ENCODE measurements around the gene C2CD3. TPM values are rescaled to one million over a fixed set of nuclear protein-coding genes. Genes with fewer than 3 reads are reported as not detected.
A peak's percentile ranks its signal among the peaks of the same experiment; 100 is the strongest.

Gene C2CD3
- total RNA-seq, 1 donor from 2014 or later: 40.9 TPM

DNA sequence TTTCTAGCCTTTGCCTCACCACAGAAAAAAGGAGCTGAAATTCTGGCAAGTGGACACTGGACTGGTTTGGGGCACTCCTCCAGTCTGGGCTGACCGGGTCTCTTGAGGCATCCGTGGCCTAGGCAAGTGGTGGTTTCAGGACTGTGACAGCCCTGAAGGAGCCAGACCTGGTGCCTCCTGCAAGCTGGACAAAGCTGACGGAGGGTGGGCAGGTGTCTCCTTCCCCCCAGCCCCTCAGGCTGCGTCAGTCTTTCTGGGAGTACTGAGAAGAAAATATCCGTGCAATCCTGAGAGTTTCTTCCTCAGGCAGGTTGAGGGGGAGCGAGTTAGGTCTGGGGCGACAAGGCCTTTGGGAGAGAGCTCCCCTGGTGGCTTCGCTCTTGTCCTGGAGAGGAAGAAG lies 157.7 kb downstream of the C2CD3 start:
- Mint-ChIP-seq H3K27ac (no peak overlapping the region), H3K27me3 (no peaks in the 10 kb centered on the region), H3K36me3 (ENCODE audit: insufficient read depth) (peaks cover 16% of the 10 kb centered on the region), H3K4me1 (ENCODE audit: low read depth) (peaks cover 16% of the 10 kb centered on the region), H3K4me3 (ENCODE audit: low read depth) (no peak overlapping the region), H3K9me3 (ENCODE audit: low read depth) (no peaks in the 10 kb centered on the region)
- TF ChIP-seq, protein P1, sequence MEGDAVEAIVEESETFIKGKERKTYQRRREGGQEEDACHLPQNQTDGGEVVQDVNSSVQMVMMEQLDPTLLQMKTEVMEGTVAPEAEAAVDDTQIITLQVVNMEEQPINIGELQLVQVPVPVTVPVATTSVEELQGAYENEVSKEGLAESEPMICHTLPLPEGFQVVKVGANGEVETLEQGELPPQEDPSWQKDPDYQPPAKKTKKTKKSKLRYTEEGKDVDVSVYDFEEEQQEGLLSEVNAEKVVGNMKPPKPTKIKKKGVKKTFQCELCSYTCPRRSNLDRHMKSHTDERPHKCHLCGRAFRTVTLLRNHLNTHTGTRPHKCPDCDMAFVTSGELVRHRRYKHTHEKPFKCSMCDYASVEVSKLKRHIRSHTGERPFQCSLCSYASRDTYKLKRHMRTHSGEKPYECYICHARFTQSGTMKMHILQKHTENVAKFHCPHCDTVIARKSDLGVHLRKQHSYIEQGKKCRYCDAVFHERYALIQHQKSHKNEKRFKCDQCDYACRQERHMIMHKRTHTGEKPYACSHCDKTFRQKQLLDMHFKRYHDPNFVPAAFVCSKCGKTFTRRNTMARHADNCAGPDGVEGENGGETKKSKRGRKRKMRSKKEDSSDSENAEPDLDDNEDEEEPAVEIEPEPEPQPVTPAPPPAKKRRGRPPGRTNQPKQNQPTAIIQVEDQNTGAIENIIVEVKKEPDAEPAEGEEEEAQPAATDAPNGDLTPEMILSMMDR (IDR thresholded peaks at IDR 0.05; ENCODE audit: unreplicated experiment): no peak
- DNase-seq (ENCODE audit: low spot score, unreplicated experiment): no peak

DNA sequence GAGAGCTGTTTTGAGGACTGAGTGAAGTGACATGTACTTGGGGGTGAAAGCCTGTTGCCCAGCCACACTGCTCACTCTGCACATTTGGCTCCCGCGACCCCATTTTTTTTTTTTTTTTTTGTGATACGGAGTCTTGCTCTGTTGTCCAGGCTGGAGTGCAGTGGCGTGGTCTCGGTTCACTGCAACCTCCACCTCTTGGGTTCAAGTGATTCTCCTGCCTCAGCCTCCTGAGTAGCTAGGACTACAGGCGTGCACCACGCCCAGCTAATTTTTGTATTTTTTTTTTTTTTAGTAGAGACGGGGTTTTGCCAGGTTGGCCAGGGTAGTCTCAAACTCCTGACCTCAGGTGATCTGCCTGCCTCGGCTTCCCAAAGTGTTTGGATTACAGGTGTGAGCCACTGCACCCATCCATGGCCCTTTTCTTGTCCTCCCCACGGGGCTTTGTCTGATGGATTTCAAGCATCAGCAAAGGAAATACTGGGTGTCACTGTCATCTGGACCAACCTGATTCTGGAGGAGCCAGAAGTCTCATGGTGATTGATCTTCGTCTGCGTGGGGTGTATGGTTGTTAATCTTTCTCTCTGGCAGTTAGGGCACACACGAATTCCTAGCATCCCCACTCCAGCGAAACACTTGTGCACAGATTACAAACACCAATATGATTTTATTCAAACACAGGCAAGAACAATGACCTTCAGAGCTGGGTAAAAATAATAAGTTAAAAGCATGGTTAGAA lies 158.6 kb downstream of the C2CD3 start:
- Mint-ChIP-seq H3K4me1 (ENCODE audit: low read depth) (peaks cover 16% of the 10 kb centered on the region), H3K9me3 (ENCODE audit: low read depth) (no peaks in the 10 kb centered on the region), H3K4me3 (ENCODE audit: low read depth) (no peak overlapping the region), H3K27ac (no peak overlapping the region), H3K36me3 (ENCODE audit: insufficient read depth) (peaks cover 16% of the 10 kb centered on the region), H3K27me3 (no peaks in the 10 kb centered on the region)
- TF ChIP-seq, protein P1 (IDR thresholded peaks at IDR 0.05; ENCODE audit: unreplicated experiment): no peak
- DNase-seq (ENCODE audit: low spot score, unreplicated experiment): no peak

DNA sequence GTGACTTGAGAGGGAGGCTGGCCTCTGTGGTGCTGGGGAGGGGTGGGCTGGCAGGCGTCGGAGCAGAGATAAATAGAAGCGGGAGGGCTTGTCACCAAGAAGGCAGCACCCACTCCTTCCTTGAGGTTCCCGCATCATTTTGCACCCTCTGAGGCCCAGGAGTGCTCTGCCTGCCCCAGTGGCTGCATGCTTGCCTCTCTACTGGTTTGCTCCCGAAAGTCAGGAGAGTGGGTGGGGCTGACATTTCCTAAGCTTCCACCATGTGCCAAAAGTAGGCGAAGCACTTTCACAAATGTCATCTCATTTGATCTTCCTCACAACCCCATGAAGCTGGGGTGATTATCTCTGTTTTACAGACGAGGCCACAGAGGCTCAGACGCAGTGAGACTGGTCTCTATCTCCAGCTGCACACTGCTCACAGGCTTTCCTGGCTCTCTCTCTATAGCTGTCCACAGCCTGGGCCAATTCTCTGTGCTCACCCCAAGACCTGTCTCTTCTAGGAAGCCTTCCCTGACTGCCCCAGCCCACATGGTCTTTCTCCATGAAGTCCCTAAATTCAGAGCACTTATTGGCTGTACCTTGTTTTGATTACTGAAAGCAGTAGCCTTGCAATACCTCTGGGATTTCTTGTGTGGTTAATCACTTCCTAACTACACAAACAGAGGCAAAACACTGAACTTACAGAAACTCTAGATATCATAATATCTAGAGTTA lies 159.3 kb downstream of the C2CD3 start:
- no peaks in the 10 kb centered on the region for H3K9me3 Mint-ChIP-seq (ENCODE audit: low read depth)
- TF ChIP-seq, protein P1 (IDR thresholded peaks at IDR 0.05; ENCODE audit: unreplicated experiment): no peak
- H3K36me3 Mint-ChIP-seq (ENCODE audit: insufficient read depth): peaks cover 12% of the 10 kb centered on the region
- H3K27ac Mint-ChIP-seq: peak overlapping the region; percentile 87
- no peak for DNase-seq (ENCODE audit: low spot score, unreplicated experiment)
- peaks cover 19% of the 10 kb centered on the region for H3K4me1 Mint-ChIP-seq (ENCODE audit: low read depth)
- H3K27me3 Mint-ChIP-seq: no peaks in the 10 kb centered on the region
- no peak overlapping the region for H3K4me3 Mint-ChIP-seq (ENCODE audit: low read depth)

DNA sequence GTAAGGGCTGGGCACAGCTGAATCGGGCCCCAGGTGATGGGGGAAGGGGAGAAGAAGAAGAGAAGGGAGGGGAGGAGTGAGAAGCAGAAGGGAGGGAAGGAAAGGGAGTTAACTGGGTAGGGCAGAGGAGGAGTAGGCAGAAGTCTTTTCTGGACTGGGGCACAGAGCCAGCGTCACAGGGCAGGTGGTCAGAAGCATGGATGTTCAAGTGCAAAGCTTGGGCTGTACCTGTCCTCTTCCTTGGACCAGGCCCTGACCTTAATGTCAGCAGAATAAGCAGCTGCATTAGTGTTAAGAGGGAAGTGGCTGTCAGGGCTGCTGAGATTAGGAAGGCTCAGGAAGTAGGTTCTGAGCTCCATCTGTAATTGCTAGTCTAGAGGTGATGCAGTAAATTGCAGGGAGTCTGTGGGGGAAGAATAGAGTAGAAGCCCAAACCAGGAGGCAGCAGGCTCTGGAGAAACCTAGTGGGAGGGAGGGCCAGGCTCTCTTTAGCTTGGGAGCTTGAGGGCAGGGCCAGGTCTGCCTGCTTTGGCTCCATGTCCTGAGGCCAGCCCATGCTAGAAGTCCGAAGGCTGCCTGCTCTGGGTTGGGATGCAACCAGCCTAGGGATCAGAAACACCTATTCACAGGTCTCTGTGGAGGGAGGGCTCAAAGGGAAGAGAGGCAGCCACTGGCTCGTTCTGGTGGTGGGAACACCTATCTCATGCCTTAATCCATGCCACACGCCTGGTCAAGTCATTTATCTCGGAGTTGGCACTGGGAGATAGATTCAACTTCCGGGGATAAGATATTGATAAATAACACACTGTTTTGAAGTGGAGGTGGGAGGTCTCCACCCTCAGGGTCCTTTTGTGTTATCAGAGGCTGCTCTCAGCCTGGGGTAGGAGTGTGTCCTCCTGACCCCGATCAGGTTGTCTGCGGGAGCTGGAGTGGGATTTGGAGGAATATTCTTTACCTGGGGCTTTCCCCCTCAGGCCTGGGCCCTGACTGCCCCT lies 160.2 kb downstream of the C2CD3 start:
- Mint-ChIP-seq H3K27ac (peak overlapping the region; percentile 87), H3K27me3 (no peaks in the 10 kb centered on the region)

More for the DNA sequence above, 160.2 kb downstream of the C2CD3 start:
- Mint-ChIP-seq H3K4me3 (ENCODE audit: low read depth) (no peak overlapping the region), H3K36me3 (ENCODE audit: insufficient read depth) (peaks cover 11% of the 10 kb centered on the region), H3K9me3 (ENCODE audit: low read depth) (no peaks in the 10 kb centered on the region), H3K4me1 (ENCODE audit: low read depth) (peaks cover 20% of the 10 kb centered on the region)
- TF ChIP-seq, protein P1 (IDR thresholded peaks at IDR 0.05; ENCODE audit: unreplicated experiment): no peak
- no peak for DNase-seq (ENCODE audit: low spot score, unreplicated experiment)
